Upper lobe of left lung (tissue), 4 donors: ENCODE results near the gene MRPL48.

Experiments
- CTCF ChIP-seq, 6 experiments: fragments of 450-650 bp in 4 of 6; fragments of 200-600 bp in 2 of 6; sonication (generic) in 2 of 6; IDR thresholded peaks; one replicate each; pipeline ENCODE4 v1.5.1; 2016 to 2019; ENCODE audit warnings: antibody characterized with exemption in 6 of 6
- POLR2A ChIP-seq, 4 donors: fragments of 450-650 bp; IDR thresholded peaks; one replicate each; pipeline ENCODE4 v1.5.1; 2016 to 2017; ENCODE audit warnings: antibody characterized with exemption in 4 of 4, mild to moderate bottlenecking in 2 of 4
- POLR2AphosphoS5 ChIP-seq, 2 donors: sonication (generic); formaldehyde crosslinking; IDR thresholded peaks; one replicate each; pipeline ENCODE4 v1.5.1; 2017; ENCODE audit warnings: antibody characterized with exemption in 2 of 2

- TF ChIP-seq POLR2AphosphoS5 (IDR thresholded peaks at IDR 0.05): no peak
- no peak for TF ChIP-seq CTCF (IDR thresholded peaks at IDR 0.05)
- TF ChIP-seq POLR2A (IDR thresholded peaks at IDR 0.05): no peak
Measured at GRCh38 chr11:73783483-73784020, 4.1 kb upstream of the MRPL48 start.
